DMS 273 treated with DMSO at 0.1 percent for 48 hours (cell line): ENCODE measurements around the gene SURF1.
"Not testable (repeated sequence)": the region's sequence is repeated elsewhere in the genome, so short reads cannot be mapped to it uniquely, and the experiment has no call there.

ENCODE experiments used
- DNase-seq: peaks from one replicate; lab custom pipeline; 2025; lab: John Stamatoyannopoulos, UW

Gene SURF1

GRCh38 chr9:133383438-133383837 lies 27.2 kb upstream of the SURF1 start:
- DNase-seq = no peak

DNA sequence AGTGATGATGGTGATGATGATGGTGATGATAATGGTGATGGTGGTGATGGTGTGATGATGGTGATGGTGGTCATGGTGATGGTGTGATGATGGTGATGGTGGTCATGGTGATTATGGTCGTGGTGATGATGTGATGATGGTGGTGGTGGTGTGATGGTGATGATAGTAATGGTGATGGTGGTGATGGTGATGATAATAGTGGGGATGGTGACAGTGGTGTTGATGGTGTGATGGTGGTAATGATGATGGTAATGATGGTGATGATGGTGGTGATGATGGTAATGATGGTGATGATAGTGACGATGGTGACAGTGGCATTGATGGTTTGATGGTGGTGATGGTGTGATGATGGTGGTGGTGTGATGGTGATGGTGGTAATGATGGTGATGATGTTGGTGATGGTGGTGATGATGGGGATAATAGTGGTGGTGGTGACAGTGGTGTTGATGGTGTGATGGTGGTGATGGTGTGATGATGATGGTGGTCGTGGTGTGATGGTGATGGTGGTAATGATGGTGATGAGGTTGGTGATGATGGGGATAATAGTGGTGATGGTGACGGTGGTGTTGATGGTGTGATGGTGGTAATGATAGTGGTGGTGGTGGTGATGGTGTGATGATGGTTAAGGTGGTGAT lies 26.3 kb upstream of the SURF1 start:
- DNase-seq = no peak

DNA sequence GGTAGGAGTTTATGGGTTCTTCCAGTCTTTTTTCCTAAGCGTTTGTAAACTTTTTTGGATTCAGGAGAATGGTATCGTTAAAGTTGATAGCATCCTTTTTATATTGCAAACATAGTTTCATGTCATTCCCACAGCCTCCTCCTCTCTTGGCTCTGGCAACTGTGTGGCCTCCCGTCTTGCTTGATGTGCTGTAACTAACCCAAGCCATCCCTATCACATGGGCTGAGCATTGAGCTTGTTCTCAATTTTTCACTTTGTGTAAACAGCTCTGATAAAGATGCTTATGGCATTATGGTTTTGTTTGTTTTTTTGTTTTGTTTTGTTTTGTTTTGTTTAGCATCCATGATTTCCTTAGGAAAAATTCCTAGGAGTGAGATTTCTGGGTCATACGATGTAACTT lies 24.4 kb upstream of the SURF1 start:
- no peak for DNase-seq

- DNase-seq = no peak
These were observed 23.1 kb upstream of the SURF1 start for GRCh38 chr9:133379153-133380086.

- no peak for DNase-seq
These were observed 22.2 kb upstream of the SURF1 start for GRCh38 chr9:133378408-133378962.

DNA sequence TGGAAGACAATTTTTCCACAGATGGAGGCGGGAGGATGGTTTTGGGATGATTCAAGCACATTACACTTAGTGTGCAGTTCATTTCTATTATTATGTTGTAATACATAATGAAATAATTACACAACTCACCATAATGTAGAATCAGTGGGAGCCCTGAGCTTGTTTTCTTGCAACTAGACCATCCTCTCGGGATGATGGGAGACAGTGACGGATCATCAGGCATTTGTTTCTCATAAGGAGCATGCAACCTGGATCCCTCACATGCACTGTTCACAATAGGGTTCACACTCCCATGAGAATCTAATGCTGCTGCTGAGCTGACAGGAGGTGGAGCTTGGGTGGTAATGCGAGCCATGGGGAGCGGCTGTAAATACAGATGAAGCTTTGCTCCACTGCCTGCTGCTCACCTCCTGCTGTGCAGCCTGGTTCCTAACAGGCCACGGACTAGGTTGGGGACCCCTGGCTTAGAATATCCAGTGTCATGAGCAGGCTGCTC lies 21.5 kb upstream of the SURF1 start:
- DNase-seq = no peak

DNA sequence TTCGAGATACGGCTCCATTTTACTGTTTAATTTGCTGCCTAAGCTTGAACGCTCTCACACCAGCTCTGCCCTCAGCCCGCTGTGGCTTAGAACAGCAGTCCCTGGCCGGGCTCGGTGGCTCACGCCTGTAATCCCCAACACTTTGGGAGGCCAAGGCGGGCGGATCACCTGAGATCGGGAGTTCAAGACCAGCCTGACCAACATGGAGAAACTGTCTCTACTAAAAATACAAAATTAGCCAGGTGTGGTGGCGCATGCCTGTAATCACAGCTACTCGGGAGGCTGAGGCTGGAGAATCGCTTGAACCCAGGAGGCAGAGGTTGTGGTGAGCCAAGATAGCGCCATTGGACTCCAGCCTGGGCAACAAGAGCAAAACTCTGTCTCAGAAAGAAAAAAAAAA lies 21.0 kb upstream of the SURF1 start:
- DNase-seq = not testable (repeated sequence)

DNA sequence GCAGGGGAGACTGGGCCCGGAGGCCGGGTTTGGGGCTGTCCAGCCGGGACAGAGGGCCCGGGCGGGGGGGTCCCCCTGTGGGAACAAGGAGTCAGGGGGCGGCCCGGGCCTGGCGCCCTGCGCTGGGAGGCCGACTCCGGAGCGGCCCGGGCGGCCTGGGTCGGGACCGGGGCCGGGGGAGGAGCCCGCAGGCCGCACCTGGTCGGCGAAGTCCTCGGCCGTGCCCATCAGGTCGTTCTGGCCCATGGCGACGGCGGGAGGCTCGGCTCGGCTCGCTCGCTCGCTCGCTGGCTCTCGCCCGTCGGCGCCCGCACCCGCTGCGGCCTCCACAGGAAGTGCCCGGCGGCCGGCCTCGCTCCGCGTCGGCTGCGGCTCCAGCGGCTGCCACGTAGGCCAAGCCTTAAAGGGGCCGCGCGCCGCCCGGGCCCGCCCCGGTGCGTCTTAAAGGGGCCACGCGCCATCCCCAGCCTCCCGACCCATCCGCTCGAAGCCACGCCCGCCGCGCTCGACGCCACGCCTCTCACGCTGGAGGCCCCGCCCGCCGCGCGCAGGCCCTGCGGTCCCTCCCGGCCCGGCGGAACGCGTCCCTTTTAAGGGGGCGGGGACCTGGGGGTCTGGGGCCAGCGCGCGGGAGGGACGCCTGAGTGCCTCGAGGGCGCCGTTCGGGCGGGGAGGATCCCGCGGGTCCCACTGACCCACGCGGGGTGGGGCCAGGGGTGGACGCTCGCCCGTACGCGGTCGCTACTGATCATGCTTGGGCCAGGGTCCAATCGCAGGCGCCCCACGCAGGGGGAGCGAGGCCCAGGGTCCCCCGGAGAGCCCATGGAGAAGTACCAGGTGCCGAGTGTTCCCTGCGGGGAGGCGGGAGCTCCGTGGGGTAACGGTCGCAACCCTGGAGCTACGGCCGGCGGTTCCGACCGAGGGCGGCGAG lies 19.7 kb upstream of the SURF1 start, which contains the start of the genes STKLD1 and SURF4:
STKLD1 (plus strand) TSS at position 643 of the 931 bp plus-strand sequence; CDS start at position 751, 108 bp downstream.
SURF4 (minus strand) TSS at position 337 of the 931 bp plus-strand sequence; CDS start at position 246, 91 bp downstream.
- peak; percentile 78 for DNase-seq

DNA sequence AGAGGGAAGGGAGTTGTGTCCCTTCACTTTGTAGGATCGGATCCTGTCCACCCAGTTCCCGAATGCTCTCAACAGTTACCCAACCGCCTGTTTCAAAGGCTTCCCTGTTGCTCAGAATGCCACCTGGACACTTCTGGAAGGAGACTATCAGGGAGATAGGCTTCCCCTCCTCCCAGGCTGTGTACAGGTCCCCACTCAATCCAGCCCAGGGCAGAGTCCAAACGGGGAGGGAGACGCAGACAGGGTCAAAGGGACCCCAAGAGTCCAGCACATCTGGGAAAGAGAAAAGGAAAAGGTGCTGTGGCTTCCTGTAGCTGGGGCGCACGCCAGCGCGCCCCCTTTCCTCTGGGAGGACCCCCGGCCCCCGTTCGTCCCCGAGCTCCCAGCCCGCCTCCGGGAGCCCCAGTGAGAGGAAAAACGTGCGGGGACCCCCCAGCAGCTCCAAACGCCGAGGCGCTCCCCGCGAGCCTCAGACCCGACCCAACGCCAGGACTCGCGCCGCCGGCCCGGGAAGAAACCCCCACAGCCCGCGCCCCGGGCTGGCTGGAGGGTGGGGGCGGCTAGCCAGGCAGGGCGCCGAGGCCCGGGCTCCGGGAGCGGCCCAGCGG lies 18.9 kb upstream of the SURF1 start:
- no peak for DNase-seq

GRCh38 chr9:133374612-133375115 lies 18.4 kb upstream of the SURF1 start:
- no peak for DNase-seq

- no peak for DNase-seq
These were observed 15.9 kb upstream of the SURF1 start for GRCh38 chr9:133372144-133372543.

DNA sequence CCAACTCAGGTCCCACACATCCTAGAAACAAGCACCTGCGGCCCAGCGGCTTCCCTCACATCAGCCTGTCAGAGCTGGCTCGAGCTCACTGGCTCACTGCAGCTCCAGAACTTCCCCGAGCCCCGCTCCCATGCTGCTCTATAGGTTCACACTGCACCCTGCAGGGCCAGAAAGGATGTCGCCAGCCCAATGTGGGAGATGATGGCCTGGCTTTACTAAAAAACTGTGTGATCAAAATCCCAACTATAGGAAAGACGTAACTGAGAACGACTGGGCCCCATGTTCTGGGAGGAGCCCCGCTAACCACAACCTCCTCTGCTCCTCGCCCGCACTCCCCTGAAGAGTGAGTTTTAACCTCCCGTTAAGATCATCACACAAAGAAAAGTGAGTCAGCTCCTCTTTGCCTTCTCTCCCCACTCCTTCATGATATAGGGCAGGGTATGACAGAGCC lies 15.0 kb upstream of the SURF1 start:
- no peak for DNase-seq

GRCh38 chr9:133370685-133371084 lies 14.4 kb upstream of the SURF1 start:
- DNase-seq = no peak

DNA sequence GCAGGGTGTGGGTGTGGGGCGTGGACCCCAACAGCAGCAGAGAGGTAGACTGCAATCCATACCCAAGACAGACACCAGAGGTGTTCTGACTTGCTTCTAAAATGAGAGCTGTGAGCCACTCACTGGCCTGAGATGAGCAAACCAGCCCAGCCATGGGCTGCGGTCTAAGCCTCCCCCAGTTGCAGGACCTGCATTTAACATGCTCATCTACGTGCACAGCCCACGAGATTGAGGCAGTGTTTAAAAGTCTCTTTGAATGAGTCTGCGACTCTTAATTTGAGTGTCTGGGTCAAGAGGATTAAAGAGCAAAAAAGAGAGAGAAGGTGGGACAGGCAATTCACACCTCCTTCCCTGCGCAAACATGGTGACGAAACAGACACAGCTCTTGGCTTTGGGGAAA lies 13.6 kb upstream of the SURF1 start:
- no peak for DNase-seq

DNA sequence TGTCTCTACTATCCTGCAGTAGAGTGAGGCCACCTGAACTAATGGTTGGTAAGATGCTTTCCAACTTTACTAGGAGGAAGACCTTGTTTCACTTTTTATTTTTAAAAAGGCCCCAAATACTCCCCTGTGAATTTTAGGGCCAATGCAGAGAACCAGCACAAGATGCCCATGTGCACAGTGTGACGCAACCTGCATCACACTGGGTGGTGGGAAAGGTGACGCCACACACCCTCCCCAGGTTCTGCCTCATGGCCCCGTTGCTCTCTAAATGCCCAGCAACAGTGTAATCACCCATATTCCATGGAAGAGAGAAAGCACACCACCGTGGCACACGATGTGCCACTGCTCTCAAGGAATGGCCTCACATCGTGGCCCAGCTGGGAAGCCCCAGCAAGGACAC lies 13.1 kb upstream of the SURF1 start:
- no peak for DNase-seq

- no peak for DNase-seq
These were observed 12.1 kb upstream of the SURF1 start for GRCh38 chr9:133368249-133368881.

DNA sequence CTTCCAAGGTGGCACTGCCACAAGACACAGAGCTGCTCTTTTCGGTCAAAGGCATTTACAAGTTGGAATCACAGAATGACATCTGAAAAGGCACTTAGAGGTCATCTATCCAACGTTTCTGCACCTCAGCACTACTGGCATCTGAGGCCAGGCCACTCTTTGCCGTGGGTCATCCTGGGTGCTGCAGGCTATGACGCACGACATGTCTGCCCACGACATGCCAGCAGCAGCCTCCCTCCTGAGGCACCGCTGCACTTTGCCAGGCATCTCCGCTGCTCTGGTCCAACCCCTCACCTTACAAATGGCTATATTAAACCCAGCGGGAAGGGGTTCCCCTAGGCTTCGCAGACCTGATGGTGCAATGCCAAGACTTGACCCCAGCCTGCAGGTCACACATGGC lies 11.5 kb upstream of the SURF1 start:
- DNase-seq = no peak

DNA sequence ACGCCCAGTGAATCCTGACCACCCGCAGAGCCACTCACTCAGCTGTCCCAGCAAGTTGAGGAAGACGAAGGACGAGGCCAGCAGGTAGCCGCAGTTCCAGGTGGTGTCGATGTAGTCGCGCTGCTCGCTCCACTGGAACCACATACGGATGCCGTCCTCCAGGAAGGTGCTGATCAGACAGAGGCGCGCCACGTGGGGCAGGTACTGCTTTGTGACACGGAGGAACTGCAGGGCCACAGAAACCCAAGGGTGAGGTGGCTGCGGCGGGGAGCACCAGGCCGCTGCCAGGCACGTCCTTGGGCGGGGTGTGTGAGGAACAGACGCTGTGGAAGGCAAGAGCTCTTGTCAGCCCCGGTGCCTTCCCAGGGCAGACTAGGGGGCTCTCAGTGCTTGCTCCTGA lies 10.9 kb upstream of the SURF1 start:
- no peak for DNase-seq

GRCh38 chr9:133366435-133366834 lies 10.1 kb upstream of the SURF1 start:
- no peak for DNase-seq

GRCh38 chr9:133362359-133363044 lies 6.2 kb upstream of the SURF1 start:
- no peak for DNase-seq
